OCI-LY3 (cell line): ENCODE results near the gene GUF1.

Experiments used
- H2AFZ ChIP-seq: fragments of 200-600, 300-600 bp; shearing (Covaris generic); 2 replicates; pipeline ENCODE4 v1.6.0; 2014; ENCODE audit warnings: antibody characterized with exemption, low read depth, low read length
- H3K27ac ChIP-seq: fragments of 200-600, 300-600 bp; sonication (generic); 2 replicates; pipeline ENCODE4 v1.5.1; 2014; ENCODE audit warnings: mild to moderate bottlenecking, low read length, moderate library complexity, mixed read lengths
- H3K27me3 ChIP-seq: fragments of 200-600, 300-600 bp; sonication (generic); 2 replicates; pipeline ENCODE4 v1.6.1; 2014; ENCODE audit warnings: low read depth, low read length, mixed read lengths
- H3K36me3 ChIP-seq: fragments of 200-600, 300-600 bp; sonication (generic); replicated peaks from 2 replicates; pipeline ENCODE3; 2014; ENCODE audit warnings: low read depth, low read length, mixed read lengths
- H3K4me1 ChIP-seq: fragments of 300-600, 200-600 bp; sonication (generic); 2 replicates; pipeline ENCODE4 v1.6.1; 2014; ENCODE audit warnings: low read length, mixed read lengths
- H3K4me2 ChIP-seq: fragments of 200-600, 300-600 bp; sonication (generic); 2 replicates; pipeline ENCODE4 v1.6.1; 2014; ENCODE audit warnings: low read length, mixed read lengths
- H3K4me3 ChIP-seq: fragments of 300-600, 200-600 bp; sonication (generic); 2 replicates; pipeline ENCODE4 v1.5.1; 2014; ENCODE audit warnings: antibody characterized with exemption, mild to moderate bottlenecking, low read length, moderate library complexity
- H3K79me2 ChIP-seq: fragments of 300-600, 200-600 bp; shearing (Covaris generic); 2 replicates; pipeline ENCODE4 v1.6.1; 2014; ENCODE audit warnings: mild to moderate bottlenecking, low read length, mixed read lengths
- H3K9ac ChIP-seq: fragments of 300-600, 200-600 bp; shearing (Covaris generic); 2 replicates; pipeline ENCODE4 v1.6.0; 2014; ENCODE audit warnings: mild to moderate bottlenecking, low read length, moderate library complexity
- H3K9me3 ChIP-seq: fragments of 200-600, 300-600 bp; shearing (Covaris generic); 2 replicates; pipeline ENCODE4 v1.6.1; 2014; ENCODE audit warnings: low read length, mixed read lengths; ENCODE audit not compliant: insufficient read depth
- H4K20me1 ChIP-seq: fragments of 200-600, 300-600 bp; sonication (generic); 2 replicates; pipeline ENCODE4 v1.6.1; 2016; ENCODE audit warnings: low read length, mixed read lengths; ENCODE audit not compliant: insufficient read depth
- EZH2phosphoT487 ChIP-seq: fragments of 200-600 bp; shearing (Covaris generic); IDR thresholded peaks from 2 replicates; pipeline ENCODE4 v1.6.1; 2018; ENCODE audit warnings: antibody characterized with exemption, mixed run types, low read depth
- TF ChIP-seq, protein P1 (sequence below): fragments of 200-600, 300-600 bp; sonication (generic); IDR thresholded peaks from 2 replicates; pipeline ENCODE4 v1.5.1; 2014; ENCODE audit warnings: antibody characterized with exemption, low read length, low read depth

Gene GUF1

DNA sequence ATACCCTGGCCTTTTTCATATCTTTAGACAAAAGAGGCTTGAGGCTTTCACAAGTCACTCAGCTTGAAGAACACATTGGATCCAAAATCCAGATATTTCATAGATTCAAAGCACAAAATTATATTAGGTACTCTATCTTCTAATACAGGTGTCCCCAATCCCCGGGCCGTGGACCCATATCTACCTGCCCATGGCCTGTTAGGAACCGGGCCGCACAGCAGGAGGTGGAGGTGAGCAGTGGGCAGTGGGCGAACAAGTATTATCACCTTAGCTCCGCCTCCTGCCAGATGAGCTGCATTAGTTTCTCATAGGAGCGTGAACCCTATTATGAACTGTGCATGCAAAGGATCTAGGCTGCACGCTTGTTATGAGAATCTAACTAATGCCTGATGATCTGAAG lies 45.5 kb upstream of the GUF1 start:
- Histone ChIP-seq H3K4me3 (no peak overlapping the region), H2AFZ (no peak overlapping the region), H3K4me2 (no peak overlapping the region), H3K27me3 (no peaks in the 10 kb centered on the region), H3K79me2 (no peaks in the 10 kb centered on the region), H3K9me3 (no peaks in the 10 kb centered on the region), H3K27ac (no peak overlapping the region), H3K4me1 (peaks cover 6% of the 10 kb centered on the region), H3K9ac (no peak overlapping the region), H3K36me3 (no peaks in the 10 kb centered on the region), H4K20me1 (no peaks in the 10 kb centered on the region)
- TF ChIP-seq, protein P1, sequence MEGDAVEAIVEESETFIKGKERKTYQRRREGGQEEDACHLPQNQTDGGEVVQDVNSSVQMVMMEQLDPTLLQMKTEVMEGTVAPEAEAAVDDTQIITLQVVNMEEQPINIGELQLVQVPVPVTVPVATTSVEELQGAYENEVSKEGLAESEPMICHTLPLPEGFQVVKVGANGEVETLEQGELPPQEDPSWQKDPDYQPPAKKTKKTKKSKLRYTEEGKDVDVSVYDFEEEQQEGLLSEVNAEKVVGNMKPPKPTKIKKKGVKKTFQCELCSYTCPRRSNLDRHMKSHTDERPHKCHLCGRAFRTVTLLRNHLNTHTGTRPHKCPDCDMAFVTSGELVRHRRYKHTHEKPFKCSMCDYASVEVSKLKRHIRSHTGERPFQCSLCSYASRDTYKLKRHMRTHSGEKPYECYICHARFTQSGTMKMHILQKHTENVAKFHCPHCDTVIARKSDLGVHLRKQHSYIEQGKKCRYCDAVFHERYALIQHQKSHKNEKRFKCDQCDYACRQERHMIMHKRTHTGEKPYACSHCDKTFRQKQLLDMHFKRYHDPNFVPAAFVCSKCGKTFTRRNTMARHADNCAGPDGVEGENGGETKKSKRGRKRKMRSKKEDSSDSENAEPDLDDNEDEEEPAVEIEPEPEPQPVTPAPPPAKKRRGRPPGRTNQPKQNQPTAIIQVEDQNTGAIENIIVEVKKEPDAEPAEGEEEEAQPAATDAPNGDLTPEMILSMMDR: no peak
- no peak for TF ChIP-seq EZH2phosphoT487

DNA sequence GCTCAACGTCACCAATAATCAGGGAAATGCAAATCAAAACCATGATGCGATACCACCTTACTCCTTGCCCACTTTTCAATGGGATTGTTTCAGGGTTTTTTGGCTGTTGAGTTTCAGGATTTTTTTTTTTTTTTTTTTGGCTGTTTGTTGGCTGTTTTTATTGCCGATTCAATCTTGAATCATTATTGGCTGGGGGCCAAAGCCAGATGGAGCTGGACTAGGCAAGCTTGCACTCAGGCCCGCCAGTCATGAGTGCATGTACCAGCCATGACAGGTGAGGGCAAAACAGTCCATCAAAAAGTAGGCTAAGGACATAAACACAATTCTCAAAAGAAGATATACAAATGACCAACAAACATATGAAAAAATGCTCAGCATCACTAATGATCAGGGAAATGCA lies 40.1 kb upstream of the GUF1 start:
- no peaks in the 10 kb centered on the region for H3K36me3 ChIP-seq
- H3K27me3 ChIP-seq: no peaks in the 10 kb centered on the region

DNA sequence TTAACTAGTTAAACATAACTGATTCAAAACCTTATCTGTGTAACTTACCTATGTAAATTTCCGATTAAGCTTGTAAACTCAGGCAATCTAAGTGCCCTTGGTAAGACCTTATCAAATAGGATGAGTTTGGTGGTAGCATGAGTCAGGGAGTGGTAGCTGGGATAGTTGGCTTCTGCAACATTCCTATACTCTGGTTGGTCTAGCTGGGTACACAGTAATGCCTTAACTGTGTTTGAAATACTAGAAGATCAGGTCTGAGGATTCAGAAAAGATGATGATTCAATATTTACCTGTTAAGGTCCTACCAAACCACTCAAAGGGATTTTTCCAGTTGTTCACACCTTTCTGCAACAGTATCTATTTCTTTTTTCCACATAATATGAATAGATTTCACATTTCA lies 32.1 kb upstream of the GUF1 start:
- no peak overlapping the region for H3K27ac ChIP-seq
- H2AFZ ChIP-seq: no peak overlapping the region

More for the DNA sequence above, 40.1 kb upstream of the GUF1 start:
- H3K4me1 ChIP-seq: no peaks in the 10 kb centered on the region
- H3K9ac ChIP-seq: no peak overlapping the region
- H4K20me1 ChIP-seq: no peaks in the 10 kb centered on the region
- 0 out of 2 replicates have a peak, but pooled peaks cover under 1% of the 10 kb centered on the region for H3K9me3 ChIP-seq
- H3K4me3 ChIP-seq: no peak overlapping the region
- TF ChIP-seq, protein P1: no peak
- no peak for TF ChIP-seq EZH2phosphoT487
- no peak overlapping the region for H3K4me2 ChIP-seq
- H3K79me2 ChIP-seq: no peaks in the 10 kb centered on the region
- no peak overlapping the region for H2AFZ ChIP-seq
- H3K27ac ChIP-seq: no peak overlapping the region

DNA sequence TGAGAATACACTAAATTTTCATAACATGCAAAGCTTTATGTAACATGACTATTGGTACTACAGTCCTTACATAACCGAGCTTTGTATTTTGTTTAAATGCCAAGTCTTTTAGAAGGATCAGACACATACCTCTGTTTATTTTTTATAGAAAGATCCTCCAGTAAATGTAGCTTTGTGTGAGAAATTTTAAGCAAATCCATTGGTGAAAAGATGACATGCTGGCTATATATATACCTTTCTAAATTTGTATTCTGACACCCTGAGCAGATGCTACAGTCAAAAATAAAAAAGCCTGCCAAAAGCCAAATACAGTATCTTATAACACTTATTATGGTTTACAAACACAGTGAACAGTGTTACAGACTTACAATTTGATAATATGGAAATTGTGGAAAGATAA lies 26.8 kb upstream of the GUF1 start, which contains the start of gene YIPF7:
Gene YIPF7, minus strand, starts transcription at position 201 of the 400 bp plus-strand sequence. CDS start 1,525 bp downstream, outside the sequence.
- Histone ChIP-seq H3K27me3 (no peaks in the 10 kb centered on the region), H3K4me1 (no peaks in the 10 kb centered on the region), H3K4me2 (no peak within 1 kb of the TSS), H3K9me3 (no peaks in the 10 kb centered on the region), H3K79me2 (no peaks in the 10 kb centered on the region), H3K4me3 (no peak within 1 kb of the TSS), H3K27ac (no peak within 1 kb of the TSS), H3K9ac (no peak within 1 kb of the TSS), H3K36me3 (no peaks in the 10 kb centered on the region), H4K20me1 (no peaks in the 10 kb centered on the region), H2AFZ (no peak within 1 kb of the TSS)
- TF ChIP-seq, protein P1: no peak
- no peak for TF ChIP-seq EZH2phosphoT487

More for the DNA sequence above, 32.1 kb upstream of the GUF1 start:
- H3K9ac ChIP-seq: no peak overlapping the region
- no peaks in the 10 kb centered on the region for H3K79me2 ChIP-seq
- H3K9me3 ChIP-seq: peaks cover 12% of the 10 kb centered on the region; the same call in 1 of the 2 replicates
- H4K20me1 ChIP-seq: no peaks in the 10 kb centered on the region
- no peak overlapping the region for H3K4me3 ChIP-seq
- no peak for TF ChIP-seq EZH2phosphoT487
- TF ChIP-seq, protein P1: no peak
- no peak overlapping the region for H3K4me2 ChIP-seq
- no peaks in the 10 kb centered on the region for H3K27me3 ChIP-seq
- no peaks in the 10 kb centered on the region for H3K4me1 ChIP-seq
- no peaks in the 10 kb centered on the region for H3K36me3 ChIP-seq
